SH-SY5Y (cell line): ENCODE measurements around the gene NOL3.

Experiments
- GATA2 ChIP-seq: IDR thresholded peaks from 2 replicates; pipeline ENCODE4 v1.6.1; 2011; ENCODE audit warnings: mild to moderate bottlenecking, low read depth, low read length
- GATA3 ChIP-seq: IDR thresholded peaks from 2 replicates; pipeline ENCODE4 v1.6.1; 2011; ENCODE audit warnings: low read depth, mild to moderate bottlenecking, low read length, moderate library complexity

- TF ChIP-seq GATA3 (no peak), GATA2 (no peak)
Observed at GRCh38 chr16:67187175-67187890, 17.0 kb downstream of the NOL3 start.
